ENCODE measurements around the gene NAE1.

The NAE1 gene

DNA sequence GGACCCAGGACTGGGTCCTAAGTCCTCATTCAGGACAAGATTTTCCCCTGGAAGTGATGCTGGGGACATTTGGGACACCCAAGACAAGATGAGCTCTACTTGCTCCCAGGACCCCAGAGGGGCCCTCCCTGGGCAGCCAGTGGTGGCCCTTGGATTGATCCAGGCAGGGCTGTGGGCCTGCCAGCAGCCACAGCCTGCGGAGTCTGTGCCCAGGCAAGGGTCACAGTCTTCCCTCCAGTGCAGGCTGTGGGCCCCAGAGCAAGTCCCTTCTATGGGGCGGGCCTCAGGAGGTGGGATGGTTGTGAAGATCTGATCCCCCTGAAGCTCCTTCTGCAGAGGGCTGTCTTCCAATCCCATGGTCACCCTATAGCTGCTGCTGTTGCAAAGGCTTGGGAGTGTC is 26.0 kb upstream of the NAE1 start:
- TF ChIP-seq, protein P1, sequence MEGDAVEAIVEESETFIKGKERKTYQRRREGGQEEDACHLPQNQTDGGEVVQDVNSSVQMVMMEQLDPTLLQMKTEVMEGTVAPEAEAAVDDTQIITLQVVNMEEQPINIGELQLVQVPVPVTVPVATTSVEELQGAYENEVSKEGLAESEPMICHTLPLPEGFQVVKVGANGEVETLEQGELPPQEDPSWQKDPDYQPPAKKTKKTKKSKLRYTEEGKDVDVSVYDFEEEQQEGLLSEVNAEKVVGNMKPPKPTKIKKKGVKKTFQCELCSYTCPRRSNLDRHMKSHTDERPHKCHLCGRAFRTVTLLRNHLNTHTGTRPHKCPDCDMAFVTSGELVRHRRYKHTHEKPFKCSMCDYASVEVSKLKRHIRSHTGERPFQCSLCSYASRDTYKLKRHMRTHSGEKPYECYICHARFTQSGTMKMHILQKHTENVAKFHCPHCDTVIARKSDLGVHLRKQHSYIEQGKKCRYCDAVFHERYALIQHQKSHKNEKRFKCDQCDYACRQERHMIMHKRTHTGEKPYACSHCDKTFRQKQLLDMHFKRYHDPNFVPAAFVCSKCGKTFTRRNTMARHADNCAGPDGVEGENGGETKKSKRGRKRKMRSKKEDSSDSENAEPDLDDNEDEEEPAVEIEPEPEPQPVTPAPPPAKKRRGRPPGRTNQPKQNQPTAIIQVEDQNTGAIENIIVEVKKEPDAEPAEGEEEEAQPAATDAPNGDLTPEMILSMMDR (IDR thresholded peaks at IDR 0.05; ENCODE audit: low read depth, low read length), result no peak
- no peak for DNase-seq (ENCODE audit: extremely low read depth, low read depth)

DNA sequence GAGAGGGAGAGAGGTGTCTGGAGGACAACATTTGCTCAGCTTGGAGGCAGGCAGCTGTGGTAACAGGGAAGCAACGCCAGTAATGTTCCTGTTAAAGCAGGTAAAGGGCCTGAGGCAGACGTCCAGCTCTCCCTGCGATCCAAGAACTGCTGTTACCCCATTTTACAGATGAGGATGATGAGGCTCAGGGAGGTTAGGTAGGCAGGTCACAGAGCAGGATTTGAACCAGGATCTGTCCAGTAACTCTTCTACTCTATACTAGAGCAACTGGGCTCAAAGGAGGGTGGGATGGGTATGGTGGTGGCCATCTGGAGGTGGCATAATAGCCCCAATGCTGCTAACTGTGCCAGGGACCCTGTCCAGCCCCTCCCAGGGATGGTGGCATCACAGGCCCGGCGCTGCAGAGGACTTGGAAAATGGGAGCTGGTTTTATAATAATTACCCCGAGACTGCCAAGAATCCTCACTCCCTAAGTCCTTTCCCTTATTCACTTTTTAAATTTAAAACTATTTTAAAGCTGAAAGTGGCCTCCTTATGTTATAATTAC is 25.5 kb upstream of the NAE1 start:
- DNase-seq (ENCODE audit: extremely low read depth, low read depth), result no peak
- TF ChIP-seq, protein P1 (IDR thresholded peaks at IDR 0.05; ENCODE audit: low read depth, low read length), result no peak

DNA sequence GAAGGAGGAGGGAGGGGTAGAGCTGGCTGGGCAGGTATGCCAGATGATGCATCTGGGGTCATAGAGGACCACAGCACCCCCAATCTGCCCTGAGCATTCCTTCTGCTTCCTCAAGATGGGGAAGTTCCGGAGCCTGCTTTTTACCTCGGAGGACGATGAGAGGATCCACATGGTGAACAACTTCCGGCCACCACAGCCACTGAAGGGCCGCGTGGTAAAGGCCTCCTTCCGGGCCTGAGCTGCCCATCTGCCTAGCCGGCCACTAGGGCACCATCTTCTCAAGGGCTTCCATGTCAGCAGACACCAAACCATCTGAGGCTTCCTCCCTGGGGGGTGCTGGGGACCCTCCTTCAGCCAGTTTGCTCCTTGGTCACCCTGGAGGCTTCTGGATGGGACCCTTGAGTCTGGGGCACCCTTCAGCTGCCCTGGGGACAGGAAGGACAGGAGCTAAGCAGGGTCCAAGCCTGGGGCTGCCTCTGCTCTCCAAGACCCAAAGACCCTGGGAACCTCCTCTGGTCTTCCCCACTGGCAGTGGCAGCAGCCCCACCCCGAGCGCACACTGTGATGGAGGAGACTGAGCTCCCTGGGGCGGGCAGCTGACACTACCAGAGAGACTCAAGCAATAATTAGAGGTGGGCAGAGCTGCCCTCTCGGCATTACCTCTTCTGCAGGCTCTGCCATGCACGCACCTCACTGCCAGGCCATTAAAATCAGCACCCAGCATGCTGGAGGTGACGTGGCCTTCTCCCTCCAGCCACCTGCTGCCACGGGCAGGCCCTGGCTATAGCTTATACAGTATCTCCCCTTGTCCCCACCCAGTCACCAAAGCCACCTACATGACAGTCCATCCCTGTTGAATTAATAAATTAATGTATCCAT is 22.7 kb upstream of the NAE1 start:
- DNase-seq (ENCODE audit: extremely low read depth, low read depth), result no peak
- TF ChIP-seq, protein P1 (IDR thresholded peaks at IDR 0.05; ENCODE audit: low read depth, low read length), result no peak

GRCh38 chr16:66851166-66851964 is 20.6 kb upstream of the NAE1 start:
- no peak for DNase-seq (ENCODE audit: extremely low read depth, low read depth)
- TF ChIP-seq, protein P1 (IDR thresholded peaks at IDR 0.05; ENCODE audit: low read depth, low read length), result no peak

GRCh38 chr16:66850115-66850815 is 19.5 kb upstream of the NAE1 start:
- TF ChIP-seq, protein P1 (IDR thresholded peaks at IDR 0.05; ENCODE audit: low read depth, low read length), result no peak
- DNase-seq (ENCODE audit: extremely low read depth, low read depth), result no peak

DNA sequence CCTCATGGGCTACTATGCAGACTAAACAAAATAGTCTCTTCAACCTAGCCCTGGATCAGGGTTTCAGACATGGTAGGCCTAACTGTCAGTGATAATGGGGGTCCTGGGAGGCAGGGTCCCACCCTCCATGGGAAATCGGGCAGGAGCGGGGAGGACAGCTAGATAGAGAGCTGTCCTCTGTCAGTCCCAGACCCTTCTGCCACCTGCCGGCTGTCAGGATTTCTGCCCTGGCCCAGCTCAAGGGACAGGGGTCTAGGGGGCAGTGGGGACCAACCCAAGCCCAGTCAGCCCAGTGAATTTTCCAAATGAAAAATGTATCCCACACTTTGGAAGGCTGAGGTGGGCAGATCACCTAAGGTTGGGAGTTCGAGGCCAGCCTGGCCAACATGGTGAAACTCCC is 18.8 kb upstream of the NAE1 start:
- TF ChIP-seq, protein P1 (IDR thresholded peaks at IDR 0.05; ENCODE audit: low read depth, low read length), result no peak
- no peak for DNase-seq (ENCODE audit: extremely low read depth, low read depth)
